RWPE2 (cell line): ENCODE measurements around the gene SLFN12L.
"Not testable (repeated sequence)": the region's sequence is repeated elsewhere in the genome, so short reads cannot be mapped to it uniquely, and the experiment has no call there.

Source experiments
- ATAC-seq: fragments of 200-7000 bp; cut with Tn5 transposase; 3 replicates; pipeline ENCODE4 v1.9.1; 2021; ENCODE audit warnings: low read depth
- DNase-seq: peaks from one replicate; pipeline ENCODE4 v3.0.0-alpha.2; 2020; ENCODE audit warnings: low spot score
- H3K27ac ChIP-seq: fragments of 450-650 bp; 2 replicates; pipeline ENCODE4 v1.5.1; 2017; ENCODE audit warnings: mild to moderate bottlenecking; ENCODE audit not compliant: poor library complexity, severe bottlenecking
- H3K27me3 ChIP-seq: fragments of 250-450 bp; sonication (Bioruptor Pico); 2 replicates; pipeline ENCODE4 v1.5.1; 2021; ENCODE audit warnings: mild to moderate bottlenecking, moderate library complexity; ENCODE audit not compliant: insufficient read depth, poor library complexity, severe bottlenecking
- H3K36me3 ChIP-seq: fragments of 250-450 bp; sonication (Bioruptor Pico); 2 replicates; pipeline ENCODE4 v1.5.1; 2020; ENCODE audit warnings: low read depth, mild to moderate bottlenecking, moderate library complexity
- H3K4me1 ChIP-seq: fragments of 250-450 bp; sonication (Bioruptor Pico); 2 replicates; pipeline ENCODE4 v1.5.1; 2021; ENCODE audit warnings: mild to moderate bottlenecking, moderate library complexity; ENCODE audit not compliant: insufficient read depth, poor library complexity, severe bottlenecking
- H3K4me3 ChIP-seq: fragments of 250-450 bp; sonication (Bioruptor Pico); 2 replicates; pipeline ENCODE4 v1.5.1; 2021; ENCODE audit warnings: mild to moderate bottlenecking, moderate library complexity; ENCODE audit not compliant: severe bottlenecking
- H3K9me3 ChIP-seq: fragments of 250-450 bp; sonication (Bioruptor Pico); 2 replicates; pipeline ENCODE4 v1.5.1; 2021; ENCODE audit warnings: mild to moderate bottlenecking, moderate library complexity; ENCODE audit not compliant: severe bottlenecking
- TF ChIP-seq, protein P1 (sequence below): fragments of 450-650 bp; IDR thresholded peaks from one replicate; pipeline ENCODE4 v1.5.1; 2017; ENCODE audit warnings: mild to moderate bottlenecking, moderate library complexity; ENCODE audit not compliant: poor library complexity, severe bottlenecking

The SLFN12L gene

GRCh38 chr17:35460354-35460851 is 77.1 kb downstream of the SLFN12L start:
- Histone ChIP-seq H3K27me3 (peaks cover 65% of the 10 kb centered on the region), H3K27ac (no peak overlapping the region), H3K4me1 (no peaks in the 10 kb centered on the region), H3K36me3 (no peaks in the 10 kb centered on the region), H3K9me3 (no peaks in the 10 kb centered on the region), H3K4me3 (peak overlapping the region; percentile 10)
- peak; percentile 73 for DNase-seq
- peak; percentile 96 for ATAC-seq
- TF ChIP-seq, protein P1, sequence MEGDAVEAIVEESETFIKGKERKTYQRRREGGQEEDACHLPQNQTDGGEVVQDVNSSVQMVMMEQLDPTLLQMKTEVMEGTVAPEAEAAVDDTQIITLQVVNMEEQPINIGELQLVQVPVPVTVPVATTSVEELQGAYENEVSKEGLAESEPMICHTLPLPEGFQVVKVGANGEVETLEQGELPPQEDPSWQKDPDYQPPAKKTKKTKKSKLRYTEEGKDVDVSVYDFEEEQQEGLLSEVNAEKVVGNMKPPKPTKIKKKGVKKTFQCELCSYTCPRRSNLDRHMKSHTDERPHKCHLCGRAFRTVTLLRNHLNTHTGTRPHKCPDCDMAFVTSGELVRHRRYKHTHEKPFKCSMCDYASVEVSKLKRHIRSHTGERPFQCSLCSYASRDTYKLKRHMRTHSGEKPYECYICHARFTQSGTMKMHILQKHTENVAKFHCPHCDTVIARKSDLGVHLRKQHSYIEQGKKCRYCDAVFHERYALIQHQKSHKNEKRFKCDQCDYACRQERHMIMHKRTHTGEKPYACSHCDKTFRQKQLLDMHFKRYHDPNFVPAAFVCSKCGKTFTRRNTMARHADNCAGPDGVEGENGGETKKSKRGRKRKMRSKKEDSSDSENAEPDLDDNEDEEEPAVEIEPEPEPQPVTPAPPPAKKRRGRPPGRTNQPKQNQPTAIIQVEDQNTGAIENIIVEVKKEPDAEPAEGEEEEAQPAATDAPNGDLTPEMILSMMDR, result no peak

GRCh38 chr17:35454035-35454434 is 83.4 kb downstream of the SLFN12L start:
- H3K36me3 ChIP-seq, DNase-seq: not testable (repeated sequence)

DNA sequence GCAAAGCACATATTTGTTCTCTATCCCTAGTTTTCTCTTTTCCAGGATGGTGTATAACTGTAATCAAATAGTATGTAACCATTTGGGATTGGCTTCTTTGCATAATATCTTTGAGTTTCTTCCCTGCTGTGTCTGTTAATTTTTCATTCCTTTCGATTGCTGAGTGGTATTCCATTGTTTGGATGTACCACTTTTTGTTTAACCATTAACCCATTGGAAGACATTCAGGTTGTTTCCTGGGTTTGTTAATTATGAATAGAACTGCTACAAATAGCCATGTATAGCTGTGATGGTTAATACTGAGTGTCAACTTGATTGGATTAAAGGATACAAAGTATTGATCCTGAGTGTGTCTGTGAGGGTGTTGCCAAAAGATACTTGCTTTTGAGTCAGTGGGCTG is 84.3 kb downstream of the SLFN12L start:
- peaks cover 62% of the 10 kb centered on the region for H3K27me3 ChIP-seq
- H3K27ac ChIP-seq, result no peak overlapping the region
- H3K9me3 ChIP-seq, result no peaks in the 10 kb centered on the region
- no peak for ATAC-seq
- H3K4me3 ChIP-seq, result no peak overlapping the region
- H3K4me1 ChIP-seq, result no peaks in the 10 kb centered on the region
- TF ChIP-seq, protein P1, result no peak
- DNase-seq, result no peak
- H3K36me3 ChIP-seq, result no peaks in the 10 kb centered on the region

More at GRCh38 chr17:35454035-35454434, 83.4 kb downstream of the SLFN12L start:
- not testable (repeated sequence) for H3K9me3 ChIP-seq, H3K4me3 ChIP-seq, H3K4me1 ChIP-seq, ATAC-seq, H3K27ac ChIP-seq
- peaks cover 62% of the 10 kb centered on the region for H3K27me3 ChIP-seq

DNA sequence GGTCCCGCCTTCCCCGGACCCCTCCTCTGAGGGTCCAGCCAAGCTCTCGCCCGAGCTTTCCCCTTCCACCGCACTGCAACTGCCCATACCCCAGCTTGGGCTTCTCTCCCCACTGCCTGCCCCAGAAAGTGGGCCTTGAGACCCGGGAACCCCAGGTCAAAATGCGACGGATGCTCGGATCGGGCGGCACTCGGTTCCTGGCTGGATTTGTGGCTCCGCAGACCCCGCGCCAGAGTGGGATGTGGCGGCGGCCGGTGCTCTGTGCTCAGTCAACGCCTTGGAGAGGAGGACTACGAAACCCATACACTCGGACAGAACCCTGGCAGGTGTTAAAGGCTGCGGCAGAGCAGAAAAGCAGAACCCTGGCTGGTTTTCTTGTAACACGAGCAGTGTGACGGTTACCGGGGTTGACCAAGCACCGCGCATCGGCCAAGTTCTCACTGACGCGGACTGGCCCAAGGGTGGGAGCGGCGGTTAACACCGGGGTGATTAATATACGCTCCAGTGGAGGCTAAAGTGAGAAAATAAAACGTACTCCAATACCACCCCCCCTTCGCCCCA is 88.0 kb downstream of the SLFN12L start:
- H3K27me3 ChIP-seq, result peaks cover 53% of the 10 kb centered on the region
- no peak for DNase-seq
- TF ChIP-seq, protein P1, result no peak
- no peaks in the 10 kb centered on the region for H3K9me3 ChIP-seq
- H3K36me3 ChIP-seq, result no peaks in the 10 kb centered on the region
- no peak overlapping the region for H3K27ac ChIP-seq
- no peak overlapping the region for H3K4me3 ChIP-seq
- no peak for ATAC-seq
- no peaks in the 10 kb centered on the region for H3K4me1 ChIP-seq

DNA sequence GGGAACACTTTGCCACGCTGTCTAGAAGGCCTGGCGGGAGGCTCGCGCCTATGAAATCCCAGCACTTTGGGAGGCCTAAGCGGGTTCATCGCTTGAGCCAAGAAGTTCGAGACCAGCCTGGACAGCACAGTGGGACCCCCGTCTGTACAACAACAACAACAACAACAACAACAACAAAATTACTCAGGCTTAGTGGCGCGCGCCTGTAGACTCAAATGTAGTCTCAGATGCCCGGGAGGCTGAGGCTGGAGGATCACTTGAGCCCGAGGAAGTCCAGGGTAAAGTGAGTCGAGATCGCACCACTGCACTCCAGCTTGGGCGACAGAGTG is 88.6 kb downstream of the SLFN12L start:
- peak overlapping the region; percentile 40 for H3K4me3 ChIP-seq
- H3K36me3 ChIP-seq, result no peaks in the 10 kb centered on the region
- peaks cover 53% of the 10 kb centered on the region for H3K27me3 ChIP-seq
- DNase-seq (no peak), ATAC-seq (no peak)
- no peaks in the 10 kb centered on the region for H3K4me1 ChIP-seq
- TF ChIP-seq, protein P1, result no peak
- H3K9me3 ChIP-seq, result no peaks in the 10 kb centered on the region
- no peak overlapping the region for H3K27ac ChIP-seq
